ENCODE data around the gene GRID2. TPM values are rescaled to one million over a fixed set of nuclear protein-coding genes. Genes with fewer than 3 reads are reported as not detected.

The GRID2 gene
- total and polyA plus RNA-seq, 9 of the 15 experiments (the other 6 are each of a cell fraction or from before 2014, with no cell fraction given) = 0.04 TPM; not detected in 7

DNA sequence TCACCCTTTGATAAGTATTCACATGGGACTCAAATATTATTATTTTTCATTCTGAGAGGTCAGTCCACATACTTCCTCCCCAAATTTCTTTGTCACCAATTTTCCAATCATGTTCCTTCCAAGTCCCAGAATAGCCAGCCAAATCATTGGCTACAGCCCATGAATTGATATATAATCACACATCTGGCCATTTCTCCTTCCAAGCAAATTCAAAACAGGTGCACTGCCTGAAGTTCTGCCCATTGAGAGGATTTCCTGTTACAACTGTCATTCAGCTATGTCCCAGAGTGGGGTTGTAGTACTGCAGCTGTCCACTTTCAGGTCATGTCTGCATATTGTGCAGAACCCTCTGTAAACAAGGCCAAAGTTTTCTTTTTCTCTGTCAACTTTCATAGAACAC, 347.8 kb downstream of the GRID2 start (continued):
- no peak for TF ChIP-seq CTCFL (IDR thresholded peaks at IDR 0.05; ENCODE audit: borderline replicate concordance, insufficient read depth, low read depth, low read length, poor library complexity, severe bottlenecking)
- TF ChIP-seq ESRRB (CRISPR knock-in tag; IDR thresholded peaks at IDR 0.05; ENCODE audit: borderline replicate concordance) = no peak
- no peak for TF ChIP-seq ZBTB8A (IDR thresholded peaks at IDR 0.05; ENCODE audit: partially characterized antibody)
- TF ChIP-seq ASH1L (IDR thresholded peaks at IDR 0.05; ENCODE audit: borderline replicate concordance, low read depth, partially characterized antibody) = no peak
- no peak for TF ChIP-seq RFX5 (IDR thresholded peaks at IDR 0.05; ENCODE audit: low read depth, low read length)
- TF ChIP-seq ZNF197 (CRISPR knock-in tag; IDR thresholded peaks at IDR 0.05; ENCODE audit: low read depth) = no peak
- no peak for TF ChIP-seq ZNF764 (CRISPR knock-in tag; IDR thresholded peaks at IDR 0.05; ENCODE audit: low read depth)
- TF ChIP-seq NR2C1 (IDR thresholded peaks at IDR 0.05) = no peak
- TF ChIP-seq NR2C1 (tag; IDR thresholded peaks at IDR 0.05) = no peak
- no peak for TF ChIP-seq NR0B1 (IDR thresholded peaks at IDR 0.05; ENCODE audit: partially characterized antibody)
